NCI-H2029 treated with DMSO at 0.1 percent for 48 hours (cell line): ENCODE results near the gene PRAMEF33.
"Not testable (repeated sequence)": the region's sequence is repeated elsewhere in the genome, so short reads cannot be mapped to it uniquely, and the experiment has no call there.

ENCODE experiments used
- DNase-seq: peaks from one replicate; lab custom pipeline; 2025; lab: John Stamatoyannopoulos, UW

PRAMEF33 gene

DNA sequence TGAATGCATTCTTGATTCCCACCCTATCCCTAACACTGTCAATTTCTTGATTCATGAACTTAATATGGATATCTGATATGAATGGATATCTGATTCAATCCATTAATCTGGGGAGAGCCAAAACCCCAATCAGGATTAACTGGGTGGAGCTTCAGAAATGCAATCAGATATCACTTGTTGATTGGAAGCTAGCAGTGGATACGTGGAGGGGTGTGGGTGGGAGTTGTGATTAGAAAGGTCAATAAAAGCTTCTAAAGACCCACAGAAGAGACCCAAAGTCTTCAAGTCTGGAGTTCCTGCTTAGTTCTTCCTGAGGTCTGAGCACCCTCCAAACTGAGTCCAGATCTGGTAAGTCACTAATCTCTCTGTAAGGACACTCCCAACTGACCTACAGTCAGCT lies at the start of gene PRAMEF33:
Gene PRAMEF33, plus strand, starts transcription at position 301 of the 400 bp plus-strand sequence. CDS start 2,416 bp downstream, outside the sequence.
- DNase-seq = not testable (repeated sequence)

GRCh38 chr1:13253898-13254297 lies 49.4 kb upstream of the PRAMEF33 start, which contains the start of gene PRAMEF5:
Gene PRAMEF5 (plus strand): TSS chr1:13254198. CDS start chr1:13259269, 5,071 bp downstream.
- DNase-seq = not testable (repeated sequence)

DNA sequence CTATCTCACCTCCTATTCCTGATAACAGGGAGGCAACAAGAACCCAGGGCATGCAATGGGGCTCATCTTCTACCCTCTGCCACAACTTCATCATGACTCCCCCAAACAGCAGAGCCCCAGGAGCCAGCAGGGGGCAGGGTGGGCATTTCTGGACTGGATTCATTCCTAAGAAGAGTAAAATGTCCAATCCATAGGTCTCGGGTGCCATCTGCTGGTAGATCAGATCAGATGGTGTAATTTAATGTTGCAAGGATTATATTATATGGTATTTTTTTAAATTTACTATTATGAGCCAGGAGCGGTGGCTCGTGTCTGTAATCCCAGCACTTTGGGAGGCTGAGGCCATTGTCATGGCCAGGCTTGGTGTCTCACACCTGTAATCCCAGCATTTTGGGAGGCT lies 38.2 kb upstream of the PRAMEF33 start:
- not testable (repeated sequence) for DNase-seq

DNA sequence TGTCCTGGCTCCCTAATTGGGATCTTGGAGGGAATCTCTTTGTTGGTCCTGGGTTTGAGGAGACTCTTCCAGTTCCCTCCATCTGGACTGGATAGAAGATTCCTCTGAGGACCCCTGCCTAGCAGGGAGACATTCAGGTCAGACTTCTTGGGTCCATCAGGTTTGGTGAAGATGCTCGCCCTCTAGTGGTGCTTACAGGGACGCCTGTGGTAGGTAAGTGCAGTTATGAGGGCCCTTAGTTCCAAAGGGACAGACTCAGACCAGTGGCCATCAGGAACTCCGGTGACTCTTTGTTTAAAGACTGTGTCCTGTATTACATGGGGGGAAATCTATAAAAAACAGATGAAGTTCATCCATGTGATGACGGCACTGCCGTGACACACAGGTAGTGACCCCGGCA lies 26.3 kb upstream of the PRAMEF33 start:
- not testable (repeated sequence) for DNase-seq

- not testable (repeated sequence) for DNase-seq
These were observed 23.7 kb upstream of the PRAMEF33 start for GRCh38 chr1:13279617-13280016.

DNA sequence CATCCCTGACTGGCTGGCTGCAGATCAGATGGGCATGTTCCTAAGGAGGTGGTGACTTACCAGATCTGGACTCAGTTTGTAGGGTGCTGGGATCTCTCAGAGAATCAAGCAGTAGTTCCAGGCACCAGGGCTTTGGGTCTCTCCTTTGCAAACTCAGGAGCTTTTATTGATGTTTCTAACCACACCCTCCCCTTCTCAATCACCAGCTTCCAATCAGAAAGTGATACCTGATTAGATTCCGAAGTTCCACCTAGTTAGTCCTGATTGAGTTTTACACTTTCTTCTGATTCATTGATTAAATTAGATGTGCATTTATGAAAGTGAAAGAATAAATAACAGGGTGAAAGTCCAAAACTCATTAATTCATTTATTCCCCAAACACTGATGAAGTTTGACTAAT lies 18.3 kb upstream of the PRAMEF33 start, which contains the start of gene PRAMEF8:
Gene PRAMEF8, minus strand, starts transcription at position 101 of the 400 bp plus-strand sequence. CDS start 1,046 bp downstream, outside the sequence.
- DNase-seq = not testable (repeated sequence)

GRCh38 chr1:13289030-13289429 lies 14.3 kb upstream of the PRAMEF33 start:
- not testable (repeated sequence) for DNase-seq

DNA sequence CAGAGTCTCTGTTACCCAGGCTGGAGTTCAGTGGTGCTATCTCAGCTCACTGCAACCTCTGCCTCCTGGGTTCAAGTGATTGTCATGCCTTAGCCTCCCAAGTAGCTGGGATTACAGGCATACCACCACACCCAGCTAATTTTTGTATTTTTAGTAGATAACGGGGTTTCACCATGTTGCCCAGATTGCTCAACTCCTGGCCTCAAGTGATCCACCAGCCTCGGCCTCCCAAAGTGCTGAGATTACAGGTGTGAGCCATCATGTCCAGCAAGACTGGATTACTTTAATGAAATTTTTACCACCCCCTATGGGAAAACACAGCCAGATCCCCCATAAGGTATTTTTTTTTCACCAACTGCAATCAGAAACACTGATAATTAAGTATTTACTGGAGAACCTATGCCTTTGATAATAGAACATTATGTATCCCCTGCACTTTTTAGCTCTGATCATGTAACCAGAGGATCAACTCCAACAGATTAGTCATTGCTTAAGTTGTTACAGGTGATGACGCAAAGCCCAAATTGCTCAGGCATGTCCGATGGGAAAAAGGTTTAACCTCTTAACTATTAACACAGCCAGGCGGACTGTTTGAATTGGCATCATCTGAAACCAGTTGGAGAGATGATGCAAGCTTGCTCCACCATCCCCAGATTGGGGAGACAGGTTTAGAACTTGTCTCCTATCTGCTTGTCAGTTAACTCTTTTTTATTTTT lies 6.0 kb upstream of the PRAMEF33 start:
- DNase-seq = not testable (repeated sequence)

GRCh38 chr1:13298699-13299098 lies 4.6 kb upstream of the PRAMEF33 start:
- not testable (repeated sequence) for DNase-seq

- not testable (repeated sequence) for DNase-seq
These were observed 1.1 kb upstream of the PRAMEF33 start for GRCh38 chr1:13302197-13302596.

DNA sequence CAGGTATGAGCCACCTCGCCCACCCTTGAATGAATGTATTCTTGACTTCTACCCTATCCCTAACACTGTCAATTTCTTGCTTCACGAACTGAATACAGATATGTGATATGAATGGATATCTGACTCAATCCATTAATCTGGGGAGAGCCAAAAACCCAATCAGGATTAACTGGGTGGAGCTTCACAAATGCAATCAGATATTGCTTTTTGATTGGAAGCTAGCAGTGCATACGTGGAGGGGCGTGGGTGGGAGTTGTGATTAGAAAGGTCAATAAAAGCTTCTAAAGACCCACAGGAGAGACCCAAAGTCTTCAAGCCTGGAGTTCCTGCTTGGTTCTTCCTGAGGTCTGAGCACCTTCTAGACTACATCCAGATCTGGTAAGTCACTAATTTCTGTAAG lies 11.9 kb downstream of the PRAMEF33 start, which contains the start of gene PRAMEF15:
Gene PRAMEF15, plus strand, starts transcription at position 301 of the 400 bp plus-strand sequence. CDS start 2,827 bp downstream, outside the sequence.
- DNase-seq = not testable (repeated sequence)

DNA sequence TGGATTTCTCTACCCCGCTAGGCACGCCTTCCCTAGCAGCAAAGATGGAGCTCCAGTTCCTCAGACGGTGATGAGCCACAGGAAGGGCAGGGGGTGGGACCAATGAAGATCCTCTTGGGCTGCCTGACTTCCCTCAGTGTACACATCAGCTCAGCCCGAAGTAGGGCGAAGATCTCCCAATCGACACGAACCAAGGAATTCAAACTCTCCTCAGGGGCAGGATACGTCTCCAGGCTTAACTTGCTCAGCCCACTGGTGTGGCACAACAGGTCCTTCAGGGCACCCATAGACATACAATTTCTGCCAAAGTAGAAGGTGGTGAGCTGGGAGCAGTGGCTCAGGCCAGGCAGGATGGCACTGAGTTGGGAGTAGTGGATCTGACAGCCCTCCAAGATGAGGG lies 39.2 kb downstream of the PRAMEF33 start:
- not testable (repeated sequence) for DNase-seq

- not testable (repeated sequence) for DNase-seq
These were observed 43.7 kb downstream of the PRAMEF33 start, which contains the start of gene PRAMEF14 for GRCh38 chr1:13347034-13347433. Gene PRAMEF14 (minus strand): TSS chr1:13347134. CDS start chr1:13345314, 1,820 bp downstream.

GRCh38 chr1:13353476-13353875 lies 50.1 kb downstream of the PRAMEF33 start:
- not testable (repeated sequence) for DNase-seq

GRCh38 chr1:13354475-13354874 lies 51.1 kb downstream of the PRAMEF33 start:
- DNase-seq = not testable (repeated sequence)

GRCh38 chr1:13356774-13357173 lies 53.4 kb downstream of the PRAMEF33 start:
- DNase-seq = peak; percentile 22
